Bronchial epithelial cell (primary cell): Measurements from ENCODE around the gene ZNF407. TPM values are rescaled to one million over a fixed set of nuclear protein-coding genes. Genes with fewer than 3 reads are reported as not detected.

Source experiments
- DNase-seq: peaks from one replicate; pipeline ENCODE4 v3.0.0-alpha.2; 2010; ENCODE audit warnings: low read depth
- FAIRE-seq: peaks from 2 replicates; lab custom pipeline; 2011; peaks lifted over from hg19 to GRCh38; lab: Jason Lieb, UNC
- H3K27me3 ChIP-seq: 2 replicates; pipeline ENCODE4 v1.5.1; 2011; ENCODE audit warnings: low read length; ENCODE audit not compliant: control insufficient read depth, insufficient read depth
- H3K36me3 ChIP-seq: 2 replicates; pipeline ENCODE4 v1.5.1; 2011; ENCODE audit warnings: low read length; ENCODE audit not compliant: control insufficient read depth, insufficient read depth
- H3K4me3 ChIP-seq: 2 replicates; pipeline ENCODE4 v1.5.1; 2011; ENCODE audit warnings: mild to moderate bottlenecking, low read depth, low read length, control low read depth
- CTCF ChIP-seq: IDR thresholded peaks from 2 replicates; pipeline ENCODE4 v1.5.1; 2011; ENCODE audit warnings: mild to moderate bottlenecking, moderate library complexity, low read length, control low read depth, inconsistent platforms; ENCODE audit not compliant: insufficient read depth, severe bottlenecking
- total RNA-seq: library from RNA; depleted of rRNA; stranded (reverse); fragments of >200 nt; gene quantifications from 2 replicates; pipeline ENCODE4 v1.2.1, GENCODE V29; 2014

ZNF407 gene
- total RNA-seq, 1 donor from 2014 or later: 10.0 TPM

- FAIRE-seq (no peak), DNase-seq (no peak)
- H3K4me3 ChIP-seq: no peak overlapping the region
- no peak for TF ChIP-seq CTCF
- H3K27me3 ChIP-seq: no peaks in the 10 kb centered on the region
- H3K36me3 ChIP-seq: no peaks in the 10 kb centered on the region
Observed at GRCh38 chr18:74926051-74926450, 328.4 kb downstream of the ZNF407 start.

GRCh38 chr18:74928194-74928968, 330.7 kb downstream of the ZNF407 start:
- Histone ChIP-seq H3K4me3 (no peak overlapping the region), H3K36me3 (no peaks in the 10 kb centered on the region), H3K27me3 (no peaks in the 10 kb centered on the region)
- no peak for TF ChIP-seq CTCF
- FAIRE-seq (no peak), DNase-seq (no peak)

GRCh38 chr18:74929110-74929509, 331.4 kb downstream of the ZNF407 start:
- H3K27me3 ChIP-seq: no peaks in the 10 kb centered on the region
- H3K4me3 ChIP-seq: no peak overlapping the region
- no peaks in the 10 kb centered on the region for H3K36me3 ChIP-seq
- no peak for FAIRE-seq
- TF ChIP-seq CTCF: no peak
- no peak for DNase-seq

GRCh38 chr18:74930616-74931015, 332.9 kb downstream of the ZNF407 start:
- no peak for DNase-seq
- no peaks in the 10 kb centered on the region for H3K36me3 ChIP-seq
- no peak for TF ChIP-seq CTCF
- no peak overlapping the region for H3K4me3 ChIP-seq
- H3K27me3 ChIP-seq: no peaks in the 10 kb centered on the region
- FAIRE-seq: no peak

GRCh38 chr18:74933930-74934329, 336.3 kb downstream of the ZNF407 start:
- DNase-seq (no peak), FAIRE-seq (no peak)
- no peak overlapping the region for H3K4me3 ChIP-seq
- no peaks in the 10 kb centered on the region for H3K36me3 ChIP-seq
- no peak for TF ChIP-seq CTCF
- H3K27me3 ChIP-seq: no peaks in the 10 kb centered on the region

- DNase-seq: peak; percentile 23
- Histone ChIP-seq H3K4me3 (no peak overlapping the region), H3K27me3 (no peaks in the 10 kb centered on the region), H3K36me3 (no peaks in the 10 kb centered on the region)
- no peak for TF ChIP-seq CTCF
- FAIRE-seq: no peak
Observed at GRCh38 chr18:74935434-74935833, 337.8 kb downstream of the ZNF407 start.
